IMR-90 (cell line): Measurements from ENCODE around the gene CFDP1.

Experiments
- BHLHE40 ChIP-seq: fragments of 150-350 bp; IDR thresholded peaks from 2 replicates; pipeline ENCODE4 v1.6.1; 2016; ENCODE audit warnings: mild to moderate bottlenecking, low read depth, low read length
- CTCF ChIP-seq: conservative IDR thresholded peaks from 2 replicates; pipeline ENCODE4 v1.5.1; 2012; ENCODE audit warnings: mild to moderate bottlenecking, low read depth, low read length, improper control_type of control experiment
- FOS ChIP-seq: fragments of 150-350 bp; IDR thresholded peaks from 2 replicates; pipeline ENCODE4 v1.6.1; 2016; ENCODE audit warnings: low read depth, low read length
- MXI1 ChIP-seq: IDR thresholded peaks from 2 replicates; pipeline ENCODE4 v1.6.1; 2012; ENCODE audit warnings: low read depth, mild to moderate bottlenecking, low read length, moderate library complexity, borderline replicate concordance
- NFE2L2 ChIP-seq: fragments of 150-350 bp; IDR thresholded peaks from 2 replicates; pipeline ENCODE4 v1.6.1; 2016; ENCODE audit warnings: low read depth, mild to moderate bottlenecking, low read length
- POLR2A ChIP-seq: IDR thresholded peaks from 2 replicates; pipeline ENCODE4 v1.6.1; 2012; ENCODE audit warnings: mild to moderate bottlenecking, low read depth, low read length
- RAD21 ChIP-seq: IDR thresholded peaks from 2 replicates; pipeline ENCODE4 v1.6.1; 2012; ENCODE audit warnings: low read length, improper control_type of control experiment
- RCOR1 ChIP-seq: IDR thresholded peaks from 2 replicates; pipeline ENCODE4 v1.6.1; 2012; ENCODE audit warnings: mild to moderate bottlenecking, low read length, improper control_type of control experiment; ENCODE audit not compliant: insufficient replicate concordance

- no peak for TF ChIP-seq POLR2A
- no peak for TF ChIP-seq CTCF
- no peak for TF ChIP-seq RCOR1
- TF ChIP-seq MXI1 = no peak
- TF ChIP-seq FOS = no peak
- TF ChIP-seq RAD21 = no peak
- TF ChIP-seq BHLHE40 = no peak
- TF ChIP-seq NFE2L2 = no peak
Measured at GRCh38 chr16:75379911-75380847, 53.1 kb downstream of the CFDP1 start.
